Effector memory CD8-positive, alpha-beta T cell (primary cell): Measurements from ENCODE around the gene MTHFD1L.

Source experiments
- ATAC-seq: fragments of 150-1000 bp; cut with Tn5 transposase; replicated peaks from 2 replicates; pipeline ENCODE4 v1.10.0; 2021; ENCODE audit warnings: mild to moderate bottlenecking, moderate library complexity
- DNase-seq, 3 experiments: peaks; one replicate each; pipeline ENCODE4 v3.0.0; 2021
- H3K27ac Mint-ChIP-seq, 2 donors: one replicate each; pipeline ENCODE4 v1.8.0; 2022; ENCODE audit warnings: mild to moderate bottlenecking in 2 of 2, mixed read lengths in 2 of 2, moderate library complexity in 2 of 2
- H3K27me3 Mint-ChIP-seq, 2 donors: one replicate each; pipeline ENCODE4 v1.8.0; 2022; ENCODE audit warnings: mixed read lengths in 2 of 2
- H3K36me3 Mint-ChIP-seq: one replicate; pipeline ENCODE4 v1.8.0; 2022; ENCODE audit warnings: mild to moderate bottlenecking, moderate library complexity, mixed read lengths; ENCODE audit not compliant: insufficient read depth
- H3K4me1 Mint-ChIP-seq, 2 donors: one replicate each; pipeline ENCODE4 v1.8.0; 2022; ENCODE audit warnings: low read depth in 2 of 2, mixed read lengths in 2 of 2
- H3K4me3 Mint-ChIP-seq, 2 donors: one replicate each; pipeline ENCODE4 v1.8.0; 2022; ENCODE audit warnings: mild to moderate bottlenecking in 2 of 2, mixed read lengths in 2 of 2, moderate library complexity in 2 of 2
- H3K9me3 Mint-ChIP-seq, 2 donors: one replicate each; pipeline ENCODE4 v1.8.0; 2022; ENCODE audit warnings: mixed read lengths in 2 of 2

Gene MTHFD1L

GRCh38 chr6:150981095-150981494, 115.6 kb downstream of the MTHFD1L start:
- H3K4me1 Mint-ChIP-seq, result no peaks in the 10 kb centered on the region
- DNase-seq, result peak in 1 of 3 experiments; percentile 2
- H3K36me3 Mint-ChIP-seq, result no peaks in the 10 kb centered on the region

GRCh38 chr6:150981669-150982068, 116.2 kb downstream of the MTHFD1L start:
- Mint-ChIP-seq H3K27me3 (no peaks in the 10 kb centered on the region), H3K36me3 (no peaks in the 10 kb centered on the region), H3K4me1 (no peaks in the 10 kb centered on the region), H3K4me3 (no peak overlapping the region), H3K9me3 (no peaks in the 10 kb centered on the region), H3K27ac (no peak overlapping the region)
- DNase-seq (no peak), ATAC-seq (no peak)

More at GRCh38 chr6:150981095-150981494, 115.6 kb downstream of the MTHFD1L start:
- Mint-ChIP-seq H3K27me3 (no peaks in the 10 kb centered on the region), H3K4me3 (no peak overlapping the region), H3K27ac (peak overlapping the region in 1 of 2 donors; percentile 35), H3K9me3 (no peaks in the 10 kb centered on the region)
- ATAC-seq, result peak; percentile 69

GRCh38 chr6:150987371-150987828, 121.9 kb downstream of the MTHFD1L start:
- Mint-ChIP-seq H3K36me3 (no peaks in the 10 kb centered on the region), H3K4me1 (peaks cover 4 to 8% of the 10 kb centered on the region in 2 donors), H3K9me3 (no peaks in the 10 kb centered on the region), H3K4me3 (peak overlapping the region; percentile 57 to 59), H3K27me3 (no peaks in the 10 kb centered on the region), H3K27ac (peak overlapping the region; percentile 86)
- DNase-seq (peak; percentile 24 to 40 (median 27)), ATAC-seq (peak; percentile 92)

- Mint-ChIP-seq H3K27ac (peak overlapping the region; percentile 86), H3K9me3 (no peaks in the 10 kb centered on the region), H3K27me3 (no peaks in the 10 kb centered on the region), H3K4me3 (peak overlapping the region in 1 of 2 donors; percentile 57), H3K36me3 (no peaks in the 10 kb centered on the region), H3K4me1 (peaks cover 4 to 8% of the 10 kb centered on the region in 2 donors)
- DNase-seq, result no peak
- no peak for ATAC-seq
Observed at GRCh38 chr6:150987855-150988464, 122.5 kb downstream of the MTHFD1L start.

GRCh38 chr6:150991487-150991886, 126.0 kb downstream of the MTHFD1L start:
- Mint-ChIP-seq H3K4me3 (no peak overlapping the region), H3K9me3 (no peaks in the 10 kb centered on the region), H3K27me3 (no peaks in the 10 kb centered on the region), H3K36me3 (no peaks in the 10 kb centered on the region), H3K27ac (no peak overlapping the region), H3K4me1 (peaks cover 4 to 8% of the 10 kb centered on the region in 2 donors)
- DNase-seq (no peak), ATAC-seq (no peak)

- ATAC-seq, result no peak
- DNase-seq, result no peak
- H3K4me1 Mint-ChIP-seq, result peaks cover 2 to 6% of the 10 kb centered on the region in 2 donors
- no peaks in the 10 kb centered on the region for H3K9me3 Mint-ChIP-seq
- no peak overlapping the region for H3K27ac Mint-ChIP-seq
- no peaks in the 10 kb centered on the region for H3K36me3 Mint-ChIP-seq
- no peak overlapping the region for H3K4me3 Mint-ChIP-seq
- H3K27me3 Mint-ChIP-seq, result no peaks in the 10 kb centered on the region
Observed at GRCh38 chr6:150992262-150992661, 126.8 kb downstream of the MTHFD1L start.

- no peak overlapping the region for H3K4me3 Mint-ChIP-seq
- H3K9me3 Mint-ChIP-seq, result no peaks in the 10 kb centered on the region
- ATAC-seq, result no peak
Observed at GRCh38 chr6:150992703-150993102, 127.2 kb downstream of the MTHFD1L start.

GRCh38 chr6:150993253-150993652, 127.8 kb downstream of the MTHFD1L start:
- Mint-ChIP-seq H3K9me3 (no peaks in the 10 kb centered on the region), H3K36me3 (no peaks in the 10 kb centered on the region), H3K4me1 (no peaks in the 10 kb centered on the region), H3K27me3 (no peaks in the 10 kb centered on the region), H3K4me3 (no peak overlapping the region), H3K27ac (no peak overlapping the region)
- ATAC-seq, result no peak
- no peak for DNase-seq

More at GRCh38 chr6:150992703-150993102, 127.2 kb downstream of the MTHFD1L start:
- peaks cover 0 to 1% of the 10 kb centered on the region in 2 donors for H3K4me1 Mint-ChIP-seq
- no peak overlapping the region for H3K27ac Mint-ChIP-seq
- DNase-seq, result no peak
- no peaks in the 10 kb centered on the region for H3K36me3 Mint-ChIP-seq
- H3K27me3 Mint-ChIP-seq, result no peaks in the 10 kb centered on the region

- H3K4me1 Mint-ChIP-seq, result no peaks in the 10 kb centered on the region
- no peaks in the 10 kb centered on the region for H3K36me3 Mint-ChIP-seq
- H3K4me3 Mint-ChIP-seq, result no peak overlapping the region
- H3K27ac Mint-ChIP-seq, result no peak overlapping the region
- DNase-seq (no peak), ATAC-seq (no peak)
- H3K27me3 Mint-ChIP-seq, result no peaks in the 10 kb centered on the region
- no peaks in the 10 kb centered on the region for H3K9me3 Mint-ChIP-seq
Observed at GRCh38 chr6:150994026-150994425, 128.5 kb downstream of the MTHFD1L start.

GRCh38 chr6:150996968-150997367, 131.5 kb downstream of the MTHFD1L start:
- H3K27me3 Mint-ChIP-seq, result no peaks in the 10 kb centered on the region
- no peaks in the 10 kb centered on the region for H3K9me3 Mint-ChIP-seq
- no peak for ATAC-seq
- no peak overlapping the region for H3K27ac Mint-ChIP-seq
- H3K4me1 Mint-ChIP-seq, result no peaks in the 10 kb centered on the region
- no peaks in the 10 kb centered on the region for H3K36me3 Mint-ChIP-seq
- no peak overlapping the region for H3K4me3 Mint-ChIP-seq
- DNase-seq, result no peak

- Mint-ChIP-seq H3K4me1 (no peaks in the 10 kb centered on the region), H3K9me3 (no peaks in the 10 kb centered on the region), H3K27me3 (no peaks in the 10 kb centered on the region), H3K36me3 (no peaks in the 10 kb centered on the region), H3K4me3 (no peak overlapping the region), H3K27ac (no peak overlapping the region)
- DNase-seq (no peak), ATAC-seq (no peak)
Observed at GRCh38 chr6:150999107-150999506, 133.6 kb downstream of the MTHFD1L start.

GRCh38 chr6:150999576-150999975, 134.1 kb downstream of the MTHFD1L start:
- H3K36me3 Mint-ChIP-seq, result no peaks in the 10 kb centered on the region
- DNase-seq (no peak), ATAC-seq (no peak)
- no peak overlapping the region for H3K4me3 Mint-ChIP-seq
- H3K9me3 Mint-ChIP-seq, result no peaks in the 10 kb centered on the region
- H3K4me1 Mint-ChIP-seq, result peaks cover 3 to 4% of the 10 kb centered on the region in 2 donors
- no peaks in the 10 kb centered on the region for H3K27me3 Mint-ChIP-seq
- H3K27ac Mint-ChIP-seq, result no peak overlapping the region

- H3K27ac Mint-ChIP-seq, result no peak overlapping the region
Observed at GRCh38 chr6:151001387-151002056, 136.0 kb downstream of the MTHFD1L start.

GRCh38 chr6:151002057-151002450, 136.6 kb downstream of the MTHFD1L start:
- DNase-seq (no peak), ATAC-seq (no peak)
- H3K27me3 Mint-ChIP-seq, result no peaks in the 10 kb centered on the region
- H3K9me3 Mint-ChIP-seq, result no peaks in the 10 kb centered on the region
- no peak overlapping the region for H3K27ac Mint-ChIP-seq
- peaks cover 4% of the 10 kb centered on the region in 2 donors for H3K4me1 Mint-ChIP-seq
- no peak overlapping the region for H3K4me3 Mint-ChIP-seq
- H3K36me3 Mint-ChIP-seq, result no peaks in the 10 kb centered on the region

More at GRCh38 chr6:151001387-151002056, 136.0 kb downstream of the MTHFD1L start:
- ATAC-seq, result no peak
- DNase-seq, result no peak
- Mint-ChIP-seq H3K9me3 (no peaks in the 10 kb centered on the region), H3K36me3 (no peaks in the 10 kb centered on the region), H3K4me3 (no peak overlapping the region), H3K4me1 (peaks cover 4% of the 10 kb centered on the region in 2 donors), H3K27me3 (no peaks in the 10 kb centered on the region)
